GM19099 (cell line): ENCODE data around the gene NABP2.
A peak's percentile ranks its signal among the peaks of the same experiment; 100 is the strongest.

Source experiments
- POLR2A ChIP-seq: IDR thresholded peaks from 3 replicates; pipeline ENCODE4 v1.6.1; 2011; ENCODE audit warnings: low read depth; ENCODE audit not compliant: insufficient read length; ENCODE audit errors: extremely low read depth

Gene NABP2

GRCh38 chr12:56224102-56224701 lies at the start of gene NABP2:
TSS of gene NABP2 (plus strand) at chr12:56224342. CDS start at chr12:56224857, 515 bp downstream.
- peak; percentile 75 for TF ChIP-seq POLR2A

- TF ChIP-seq POLR2A = no peak
Observed at GRCh38 chr12:56178347-56178746, 45.8 kb upstream of the NABP2 start.

- no peak for TF ChIP-seq POLR2A
Observed at GRCh38 chr12:56186957-56187356, 37.2 kb upstream of the NABP2 start.

- no peak for TF ChIP-seq POLR2A
Observed at GRCh38 chr12:56188131-56188777, 35.9 kb upstream of the NABP2 start.

GRCh38 chr12:56188778-56189098 lies 35.4 kb upstream of the NABP2 start:
- TF ChIP-seq POLR2A = no peak

GRCh38 chr12:56189099-56189917 lies 34.8 kb upstream of the NABP2 start, which contains the start of gene SMARCC2:
TSS of gene SMARCC2 (minus strand) at chr12:56189483. CDS start at chr12:56189461, 22 bp downstream.
- peak; percentile 60 for TF ChIP-seq POLR2A

- TF ChIP-seq POLR2A = peak; percentile 19
Observed at GRCh38 chr12:56189918-56190694, 34.0 kb upstream of the NABP2 start.

GRCh38 chr12:56190695-56191155 lies 33.4 kb upstream of the NABP2 start:
- no peak for TF ChIP-seq POLR2A

- no peak for TF ChIP-seq POLR2A
Observed at GRCh38 chr12:56192582-56192981, 31.6 kb upstream of the NABP2 start.

GRCh38 chr12:56193025-56193578 lies 31.0 kb upstream of the NABP2 start:
- peak; percentile 26 for TF ChIP-seq POLR2A

- TF ChIP-seq POLR2A = no peak
Observed at GRCh38 chr12:56197921-56198635, 26.1 kb upstream of the NABP2 start.

- no peak for TF ChIP-seq POLR2A
Observed at GRCh38 chr12:56198836-56199235, 25.3 kb upstream of the NABP2 start.

GRCh38 chr12:56202366-56202765 lies 21.8 kb upstream of the NABP2 start:
- TF ChIP-seq POLR2A = no peak

GRCh38 chr12:56202838-56203237 lies 21.3 kb upstream of the NABP2 start:
- TF ChIP-seq POLR2A = no peak
